GM12878 (cell line): Measurements from ENCODE around the gene DFFB. TPM values are rescaled to one million over a fixed set of nuclear protein-coding genes. Genes with fewer than 3 reads are reported as not detected.

Experiments
- ATAC-seq: fragments of 200-7000 bp; cut with Tn5 transposase; 3 replicates; pipeline ENCODE4 v1.9.1; 2020; ENCODE audit warnings: mild to moderate bottlenecking, moderate library complexity
- BruUV-seq: library from RNA; stranded (reverse); fragments of 400-500 nt; replicated peaks from 2 replicates; lab custom pipeline; 2021; lab: Mats Ljungman, UMichigan
- CTCF ChIA-PET: fragments of 300-600 bp; sonication (Branson Sonifier 250); formaldehyde crosslinking; extraction: SDS; loops from one replicate; lab custom pipeline; 2021; ENCODE audit warnings: inconsistent platforms; lab: Yijun Ruan, JAX
- POLR2A ChIA-PET: fragments of 350-600 bp; formaldehyde crosslinking; extraction: SDS; loops from one replicate; lab custom pipeline; 2021; ENCODE audit warnings: inconsistent platforms; lab: Charles Lee
- RAD21 ChIA-PET: fragments of 300-600 bp; sonication (Branson Sonifier 250); formaldehyde crosslinking; loops from one replicate; lab custom pipeline; 2023; ENCODE audit warnings: antibody characterized with exemption; ENCODE audit not compliant: unreplicated experiment; lab: Charles Lee
- SMC1A ChIA-PET: fragments of 300-600 bp; sonication (Branson Sonifier 250); formaldehyde crosslinking; loops from one replicate; lab custom pipeline; 2023; ENCODE audit not compliant: unreplicated experiment, uncharacterized antibody; lab: Charles Lee
- DNase-seq: peaks from one replicate; pipeline ENCODE4 v3.0.0-alpha.2; 2011; ENCODE audit warnings: low read depth, low spot score
- FAIRE-seq: peaks from 3 replicates; lab custom pipeline; 2011; peaks lifted over from hg19 to GRCh38; lab: Jason Lieb, UNC
- H2AFZ ChIP-seq: 2 replicates; pipeline ENCODE4 v1.6.0; 2011; ENCODE audit warnings: low read depth, low read length, control low read depth; ENCODE audit not compliant: control insufficient read depth
- H3K27ac ChIP-seq: 2 replicates; pipeline ENCODE4 v1.5.1; 2011; ENCODE audit warnings: control low read depth; ENCODE audit not compliant: control insufficient read depth, insufficient read depth
- H3K27me3 ChIP-seq, 2 experiments: replicated peaks in 1 of 2; 2 replicates each; pipeline versions ENCODE4 v1.6.0 to v1.6.1; 2011; ENCODE audit warnings: low read length in 1 of 2; ENCODE audit not compliant: control insufficient read depth in 2 of 2, insufficient read depth in 2 of 2
- H3K36me3 ChIP-seq, 2 experiments: 2 replicates each; pipeline ENCODE4 v1.5.1; 2011; ENCODE audit warnings: low read length in 1 of 2; ENCODE audit not compliant: control insufficient read depth in 2 of 2, insufficient read depth in 2 of 2
- H3K4me1 ChIP-seq: 2 replicates; pipeline ENCODE4 v1.6.1; 2011; ENCODE audit warnings: mild to moderate bottlenecking, low read length, moderate library complexity, mixed read lengths; ENCODE audit not compliant: control insufficient read depth, insufficient read depth
- H3K4me2 ChIP-seq: 2 replicates; pipeline ENCODE4 v1.6.0; 2011; ENCODE audit warnings: control low read depth; ENCODE audit not compliant: control insufficient read depth, insufficient read depth
- H3K4me3 ChIP-seq: fragments of 200-600 bp; sonication (generic); 2 replicates; pipeline ENCODE4 v1.5.1; 2016
- H3K79me2 ChIP-seq: 2 replicates; pipeline ENCODE4 v1.6.0; 2011; ENCODE audit warnings: low read length; ENCODE audit not compliant: control insufficient read depth, insufficient read depth
- H3K9ac ChIP-seq: 2 replicates; pipeline ENCODE4 v1.8.0; 2011; ENCODE audit warnings: low read length, control low read depth, mixed read lengths; ENCODE audit not compliant: control insufficient read depth, insufficient read depth
- H3K9me3 ChIP-seq: replicated peaks from 3 replicates; pipeline ENCODE4 v1.5.1; 2011; ENCODE audit warnings: mild to moderate bottlenecking, low read length; ENCODE audit not compliant: control insufficient read depth, insufficient read depth
- H4K20me1 ChIP-seq: 2 replicates; pipeline ENCODE4 v1.6.0; 2011; ENCODE audit not compliant: control insufficient read depth, insufficient read depth
- CHD1 ChIP-seq: IDR thresholded peaks from 2 replicates; pipeline ENCODE4 v1.6.1; 2012; ENCODE audit warnings: low read depth, low read length, improper control_type of control experiment
- FOS ChIP-seq: IDR thresholded peaks from 3 replicates; pipeline ENCODE4 v1.6.1; 2011; ENCODE audit warnings: borderline replicate concordance; ENCODE audit not compliant: insufficient read length; ENCODE audit errors: extremely low read depth
- GATAD2B ChIP-seq: fragments of 450-650 bp; conservative IDR thresholded peaks from 2 replicates; pipeline ENCODE4 v1.6.1; 2017; ENCODE audit warnings: low read depth, mild to moderate bottlenecking, moderate library complexity
- NR2F1 ChIP-seq: fragments of 450-650 bp; conservative IDR thresholded peaks from 2 replicates; pipeline ENCODE4 v1.6.1; 2017; ENCODE audit warnings: mild to moderate bottlenecking
- RELA ChIP-seq: fragments of 450-650 bp; IDR thresholded peaks from 2 replicates; pipeline ENCODE4 v1.8.0; 2014; ENCODE audit warnings: borderline replicate concordance; ENCODE audit not compliant: partially characterized antibody
- TAF1 ChIP-seq: IDR thresholded peaks from 2 replicates; pipeline ENCODE4 v1.6.1; 2011; ENCODE audit warnings: mild to moderate bottlenecking, low read depth, low read length, borderline replicate concordance
- ZBED1 ChIP-seq: IDR thresholded peaks from 2 replicates; pipeline ENCODE4 v1.6.1; 2016; ENCODE audit warnings: borderline replicate concordance
- WGBS: methylation state at CpG from one replicate; pipeline ENCODE4 v1.1.6; 2016; ENCODE audit warnings: low lambda C conversion rate; ENCODE audit not compliant: insufficient replicate concordance, insufficient coverage; ENCODE audit errors: missing lambda C conversion rate; 5-methylcytosine and 5-hydroxymethylcytosine counted together
- in situ Hi-C: fragments of 300-500 bp; cut with MboI; formaldehyde crosslinking; loops from 9 replicates; pipeline ENCODE4 v1.14.3; 2018; ENCODE audit warnings: mixed read lengths
- intact Hi-C: fragments of 100-400 bp; cut with micrococcal nuclease; formaldehyde crosslinking; loops from one replicate; pipeline ENCODE4 v1.14.2; 2022; ENCODE audit not compliant: unreplicated experiment
- polyA plus RNA-seq, 11 experiments: library from polyadenylated mRNA; depleted of rRNA in 4 of 11; unstranded in 6 of 11; stranded (reverse) in 5 of 11; fragments of >200 nt; fragmentation: Nextera tagmentation in 4 of 11; fragmentation: Illumina TruSeq in 1 of 11; extraction: Ambion mirVana in 4 of 11; extraction: Trizol in 1 of 11; gene quantifications; 1 replicate in 1 of 11; 2 replicates in 10 of 11; pipeline versions ENCODE4 v1.2.1 to v1.2.3, GENCODE V29; 2011 to 2016; ENCODE audit warnings: inconsistent platforms in 2 of 11, missing spikeins in 2 of 11, low read depth in 1 of 11
- total RNA-seq, 4 experiments: library from RNA; depleted of rRNA in 3 of 4; stranded (reverse); fragments of >200 nt in 3 of 4; fragmentation: Illumina TruSeq in 1 of 4; extraction: Trizol in 1 of 4; gene quantifications; 2 replicates each; pipeline versions ENCODE4 v1.2.1 to v1.2.3, GENCODE V29; 2013 to 2021
- TF ChIP-seq, protein P1 (sequence below): IDR thresholded peaks from 2 replicates; pipeline ENCODE4 v1.6.1; 2011; ENCODE audit warnings: borderline replicate concordance, low read depth, mild to moderate bottlenecking, moderate library complexity, mixed read lengths, low read length; ENCODE audit not compliant: insufficient read depth; ENCODE audit errors: extremely low read length
- TF ChIP-seq, protein P2 (sequence below): fragments of 450-650 bp; IDR thresholded peaks from 2 replicates; pipeline ENCODE4 v1.6.1; 2014; ENCODE audit warnings: mild to moderate bottlenecking

Gene DFFB
- total and polyA plus RNA-seq, 10 of the 15 experiments (the other 5 are each of a cell fraction or from before 2014, with no cell fraction given), result 2.7 to 10.7 (median 6.5) TPM

DNA sequence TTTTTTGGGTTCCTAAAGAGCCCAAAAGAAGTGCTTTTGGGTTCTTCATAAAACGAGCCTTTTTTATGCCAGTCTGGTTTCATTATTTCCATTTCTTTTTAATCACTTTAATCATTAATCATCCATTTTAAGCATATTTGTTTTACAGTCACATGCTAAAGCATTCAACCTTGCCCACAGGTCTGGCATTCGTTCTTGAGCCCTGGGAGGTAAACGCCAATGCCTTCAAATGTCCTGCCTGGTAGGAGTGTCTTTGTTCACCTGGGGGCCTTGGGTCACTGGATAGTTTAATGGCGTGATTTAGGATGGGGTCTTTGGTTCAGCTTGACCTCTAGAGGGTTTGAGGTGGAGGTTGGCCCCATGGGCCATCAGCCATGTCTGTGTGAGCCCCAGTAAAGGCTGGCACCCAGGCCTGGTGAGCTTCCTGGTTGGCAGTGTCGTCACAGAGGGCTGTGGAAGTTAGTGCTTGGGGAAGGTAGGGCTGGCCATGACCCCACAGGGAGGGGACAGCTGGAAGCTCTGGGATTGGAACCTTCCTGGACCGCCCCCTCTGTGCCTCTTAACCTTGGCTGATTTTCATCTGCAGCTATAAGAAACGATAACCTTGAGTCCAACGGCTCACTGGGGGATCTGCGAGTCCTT, 22.6 kb downstream of the DFFB start:
- intact Hi-C loops (no loop called here), in situ Hi-C loops (no loop called here)
- FAIRE-seq, result no peak
- TF ChIP-seq, protein P1, sequence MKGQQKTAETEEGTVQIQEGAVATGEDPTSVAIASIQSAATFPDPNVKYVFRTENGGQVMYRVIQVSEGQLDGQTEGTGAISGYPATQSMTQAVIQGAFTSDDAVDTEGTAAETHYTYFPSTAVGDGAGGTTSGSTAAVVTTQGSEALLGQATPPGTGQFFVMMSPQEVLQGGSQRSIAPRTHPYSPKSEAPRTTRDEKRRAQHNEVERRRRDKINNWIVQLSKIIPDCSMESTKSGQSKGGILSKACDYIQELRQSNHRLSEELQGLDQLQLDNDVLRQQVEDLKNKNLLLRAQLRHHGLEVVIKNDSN, result no peak
- no peak for TF ChIP-seq TAF1
- no peak for TF ChIP-seq NR2F1
- TF ChIP-seq, protein P2, sequence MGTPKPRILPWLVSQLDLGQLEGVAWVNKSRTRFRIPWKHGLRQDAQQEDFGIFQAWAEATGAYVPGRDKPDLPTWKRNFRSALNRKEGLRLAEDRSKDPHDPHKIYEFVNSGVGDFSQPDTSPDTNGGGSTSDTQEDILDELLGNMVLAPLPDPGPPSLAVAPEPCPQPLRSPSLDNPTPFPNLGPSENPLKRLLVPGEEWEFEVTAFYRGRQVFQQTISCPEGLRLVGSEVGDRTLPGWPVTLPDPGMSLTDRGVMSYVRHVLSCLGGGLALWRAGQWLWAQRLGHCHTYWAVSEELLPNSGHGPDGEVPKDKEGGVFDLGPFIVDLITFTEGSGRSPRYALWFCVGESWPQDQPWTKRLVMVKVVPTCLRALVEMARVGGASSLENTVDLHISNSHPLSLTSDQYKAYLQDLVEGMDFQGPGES, result no peak
- TF ChIP-seq RELA, result no peak
- no peak for TF ChIP-seq ZBED1
- TF ChIP-seq FOS, result no peak
- TF ChIP-seq GATAD2B, result no peak
- TF ChIP-seq CHD1, result no peak
- ChIA-PET RAD21 (no interaction called here), SMC1A (no interaction called here), POLR2A (interaction anchor here (0.6 kb wide), 1 partner anchor 20 kb away, joined by 3 read pairs; no protein-coding TSS in a partner anchor), CTCF (interaction anchor here (0.6 kb wide), 1 partner anchor 1660 kb away, joined by 4 read pairs; no protein-coding TSS in a partner anchor)
- Histone ChIP-seq H3K4me1 (no peaks in the 10 kb centered on the region), H3K9ac (no peak overlapping the region), H3K4me2 (no peak overlapping the region), H2AFZ (no peak overlapping the region), H3K27me3 (no peaks in the 10 kb centered on the region), H3K36me3 (peaks cover 0 to 5% of the 10 kb centered on the region in 2 experiments; a peak in 1 of 4 replicates), H3K27ac (no peak overlapping the region), H4K20me1 (no peaks in the 10 kb centered on the region), H3K9me3 (no peaks in the 10 kb centered on the region), H3K79me2 (no peaks in the 10 kb centered on the region), H3K4me3 (no peak overlapping the region)
- DNase-seq, result no peak
- 78% methylated on average over 9 of the region's 9 CpGs for WGBS
- ATAC-seq, result no peak
- BruUV-seq, result no TSS peak
